ENCODE data around the gene RNLS.
A peak's percentile ranks its signal among the peaks of the same experiment; 100 is the strongest.

RNLS gene

GRCh38 chr10:88423732-88424131 lies 159.4 kb downstream of the RNLS start:
- DNase-seq = no peak

- DNase-seq = no peak
Measured at GRCh38 chr10:88421590-88421989, 161.5 kb downstream of the RNLS start.

GRCh38 chr10:88418871-88419270 lies 164.2 kb downstream of the RNLS start:
- DNase-seq = no peak

- no peak for DNase-seq
Measured at GRCh38 chr10:88417387-88418030, 165.6 kb downstream of the RNLS start.

- DNase-seq = no peak
Measured at GRCh38 chr10:88416801-88417200, 166.3 kb downstream of the RNLS start.

- DNase-seq = no peak
Measured at GRCh38 chr10:88415533-88416130, 167.5 kb downstream of the RNLS start.

GRCh38 chr10:88413412-88413811 lies 169.7 kb downstream of the RNLS start:
- no peak for DNase-seq

GRCh38 chr10:88411772-88412349 lies 171.3 kb downstream of the RNLS start:
- DNase-seq = no peak

GRCh38 chr10:88409824-88410223 lies 173.3 kb downstream of the RNLS start:
- DNase-seq = no peak

GRCh38 chr10:88409236-88409635 lies 173.9 kb downstream of the RNLS start:
- DNase-seq = no peak

- DNase-seq = no peak
Measured at GRCh38 chr10:88408096-88408495, 175.0 kb downstream of the RNLS start.

- no peak for DNase-seq
Measured at GRCh38 chr10:88404133-88404532, 179.0 kb downstream of the RNLS start.

- DNase-seq = no peak
Measured at GRCh38 chr10:88401671-88402347, 181.3 kb downstream of the RNLS start.

- DNase-seq = no peak
Measured at GRCh38 chr10:88399240-88399639, 183.9 kb downstream of the RNLS start.

GRCh38 chr10:88395677-88396076 lies 187.4 kb downstream of the RNLS start:
- no peak for DNase-seq

GRCh38 chr10:88392222-88392621 lies 190.9 kb downstream of the RNLS start:
- no peak for DNase-seq

GRCh38 chr10:88390041-88390440 lies 193.1 kb downstream of the RNLS start:
- no peak for DNase-seq

- no peak for DNase-seq
Measured at GRCh38 chr10:88389456-88389855, 193.7 kb downstream of the RNLS start.

- DNase-seq = no peak
Measured at GRCh38 chr10:88388324-88388723, 194.8 kb downstream of the RNLS start.

GRCh38 chr10:88386821-88387773 lies 196.0 kb downstream of the RNLS start:
- DNase-seq = peak; percentile 27

GRCh38 chr10:88386204-88386788 lies 196.8 kb downstream of the RNLS start:
- no peak for DNase-seq

GRCh38 chr10:88385601-88386203 lies 197.4 kb downstream of the RNLS start:
- no peak for DNase-seq
